ENCODE data around the gene USH2A. TPM values are rescaled to one million over a fixed set of nuclear protein-coding genes. Genes with fewer than 3 reads are reported as not detected.

USH2A gene
- total RNA-seq, 2 experiments from 2014 or later = not detected

DNA sequence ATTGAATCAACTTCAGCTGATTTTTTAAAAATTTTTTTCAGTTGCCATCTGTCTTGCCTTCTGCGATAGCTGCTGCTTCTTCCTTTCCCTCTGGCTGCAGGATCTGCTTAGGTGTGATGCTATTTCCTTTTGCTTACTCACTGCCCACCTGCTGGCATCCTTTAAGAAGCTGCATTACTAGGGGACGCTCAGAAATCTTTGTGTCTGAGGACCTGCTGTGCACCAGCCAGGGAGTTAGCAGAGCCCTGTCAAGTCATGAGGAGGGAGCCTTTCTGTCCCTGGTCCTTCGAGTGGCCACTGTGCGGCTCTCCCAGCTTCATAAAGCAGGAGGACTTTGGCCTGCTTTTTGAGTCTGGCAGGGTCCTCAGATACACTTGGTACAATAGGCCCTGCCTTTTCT, 327.8 kb downstream of the USH2A start:
- Mint-ChIP-seq H3K4me1 (no peaks in the 10 kb centered on the region), H3K4me3 (no peak overlapping the region), H3K27me3 (no peaks in the 10 kb centered on the region), H3K27ac (no peak overlapping the region), H3K9me3 (no peaks in the 10 kb centered on the region), H3K36me3 (ENCODE audit: low read depth) (no peaks in the 10 kb centered on the region)
- DNase-seq = no peak
- ChIA-PET CTCF (no interaction called here), POLR2A (no interaction called here)

DNA sequence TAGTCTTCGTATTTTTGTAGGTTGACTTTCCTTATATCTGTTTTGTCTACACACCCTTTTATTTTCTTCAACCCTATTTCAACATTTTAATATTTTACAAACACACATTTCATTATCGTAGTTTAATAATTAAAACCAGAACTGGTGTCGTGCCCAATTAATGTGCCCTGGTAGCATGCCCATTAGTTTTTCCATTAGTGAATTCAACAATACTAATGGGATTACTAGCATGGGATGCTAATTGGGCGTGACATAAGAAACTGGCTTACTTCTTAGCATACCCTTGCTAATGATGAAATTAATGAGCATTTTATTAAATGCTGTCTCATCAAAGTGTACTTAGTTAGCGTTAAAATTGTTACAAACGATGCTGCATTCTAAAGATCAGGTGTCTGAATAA, 332.7 kb downstream of the USH2A start:
- H3K4me3 Mint-ChIP-seq = no peak overlapping the region
- H3K9me3 Mint-ChIP-seq = no peaks in the 10 kb centered on the region
- H3K4me1 Mint-ChIP-seq = no peaks in the 10 kb centered on the region
- H3K36me3 Mint-ChIP-seq (ENCODE audit: low read depth) = no peaks in the 10 kb centered on the region
- no peak for DNase-seq
- ChIA-PET CTCF (no interaction called here), POLR2A (no interaction called here)
- no peaks in the 10 kb centered on the region for H3K27me3 Mint-ChIP-seq
- H3K27ac Mint-ChIP-seq = no peak overlapping the region

DNA sequence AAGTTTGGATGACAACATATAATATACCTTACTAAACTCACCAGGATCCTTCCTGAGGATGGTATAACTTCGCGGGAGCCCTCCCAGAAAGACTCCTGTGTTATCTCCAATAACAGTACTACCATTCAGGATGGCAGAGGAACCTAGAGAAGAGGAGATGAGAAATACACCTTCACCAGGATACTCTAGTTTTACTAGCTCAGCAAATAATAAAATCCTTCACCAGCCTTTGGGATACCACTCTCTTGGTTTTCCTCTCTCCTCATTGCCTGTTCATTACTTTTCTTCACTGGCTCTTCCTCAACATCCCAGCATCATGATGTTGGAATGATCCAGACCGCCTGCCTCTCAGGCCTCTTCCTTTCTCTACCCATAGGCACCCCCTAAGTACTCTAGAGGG, 336.6 kb downstream of the USH2A start:
- no peak for DNase-seq
- H3K27me3 Mint-ChIP-seq = no peaks in the 10 kb centered on the region
- H3K4me1 Mint-ChIP-seq = no peaks in the 10 kb centered on the region
- H3K9me3 Mint-ChIP-seq = peaks cover 3% of the 10 kb centered on the region
- CTCF ChIA-PET = no interaction called here
- H3K4me3 Mint-ChIP-seq = no peak overlapping the region
- POLR2A ChIA-PET = no interaction called here
- H3K36me3 Mint-ChIP-seq (ENCODE audit: low read depth) = no peaks in the 10 kb centered on the region
- no peak overlapping the region for H3K27ac Mint-ChIP-seq

DNA sequence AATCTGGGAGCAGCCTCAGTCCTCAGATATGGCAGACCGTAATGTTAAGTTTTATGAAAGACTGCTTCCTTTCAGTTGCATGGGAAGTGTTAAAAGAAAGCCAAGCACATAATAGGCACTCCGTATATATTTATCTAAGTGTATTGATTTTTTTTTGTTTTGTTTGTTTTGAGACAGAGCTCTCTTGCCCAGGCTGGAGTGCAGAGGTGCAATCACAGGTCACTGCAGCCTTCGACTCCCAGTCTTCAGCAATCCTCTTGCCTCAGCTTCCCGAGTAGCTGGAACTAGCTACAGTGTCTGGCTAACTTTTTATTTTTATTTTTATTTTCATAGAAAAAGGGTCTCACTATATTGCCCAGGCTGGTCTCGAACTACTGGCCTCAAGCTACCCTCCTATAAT, 341.8 kb downstream of the USH2A start:
- no peak overlapping the region for H3K4me3 Mint-ChIP-seq
- ChIA-PET CTCF (no interaction called here), POLR2A (no interaction called here)
- H3K4me1 Mint-ChIP-seq = no peaks in the 10 kb centered on the region
- H3K27ac Mint-ChIP-seq = no peak overlapping the region
- DNase-seq = no peak
- H3K36me3 Mint-ChIP-seq (ENCODE audit: low read depth) = no peaks in the 10 kb centered on the region
- H3K9me3 Mint-ChIP-seq = peaks cover 3% of the 10 kb centered on the region
- no peaks in the 10 kb centered on the region for H3K27me3 Mint-ChIP-seq

DNA sequence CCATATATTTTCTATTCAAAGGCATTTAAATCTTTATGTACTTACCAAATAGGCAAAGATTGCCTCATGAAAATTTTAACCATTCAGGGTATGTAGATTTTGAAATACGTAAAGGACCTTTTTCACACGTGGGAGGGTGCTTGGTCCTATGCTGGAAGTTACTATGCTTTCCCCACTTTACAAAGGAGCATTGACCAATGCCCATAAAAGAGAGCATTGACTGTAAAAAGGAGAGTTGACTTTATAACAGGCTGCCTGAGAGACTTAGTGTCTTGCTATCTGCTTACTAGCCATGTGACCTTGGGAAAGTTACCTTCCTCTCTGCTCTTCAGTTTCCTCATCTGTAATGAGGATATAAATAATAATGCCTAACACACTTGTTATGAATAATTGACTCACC, 346.5 kb downstream of the USH2A start:
- no peaks in the 10 kb centered on the region for H3K4me1 Mint-ChIP-seq
- CTCF ChIA-PET = no interaction called here

DNA sequence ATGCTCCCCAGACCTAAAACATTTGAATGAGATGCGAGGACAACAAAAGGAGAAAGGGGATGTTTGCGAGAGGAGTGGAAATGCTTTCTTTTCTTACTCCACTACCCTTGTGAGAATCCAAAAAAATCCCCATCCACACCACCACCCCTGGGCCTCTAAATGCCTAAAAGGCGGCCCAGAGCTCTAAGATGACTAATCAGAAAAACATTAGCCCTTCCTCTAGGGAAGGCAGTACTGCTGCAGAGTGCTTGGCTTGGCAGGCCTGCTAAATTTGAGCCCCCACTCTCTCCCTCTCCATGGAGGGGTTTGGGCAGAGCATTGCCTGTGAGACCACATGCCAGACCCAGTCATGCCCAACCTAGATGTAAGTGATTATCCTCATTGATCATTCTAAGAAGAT, 347.9 kb downstream of the USH2A start:
- no peak for DNase-seq
- POLR2A ChIA-PET = no interaction called here
- Mint-ChIP-seq H3K27me3 (no peaks in the 10 kb centered on the region), H3K9me3 (no peaks in the 10 kb centered on the region), H3K36me3 (ENCODE audit: low read depth) (no peaks in the 10 kb centered on the region), H3K4me1 (no peaks in the 10 kb centered on the region), H3K27ac (no peak overlapping the region), H3K4me3 (no peak overlapping the region)
- CTCF ChIA-PET = no interaction called here

More for the DNA sequence above, 346.5 kb downstream of the USH2A start:
- Mint-ChIP-seq H3K27ac (no peak overlapping the region), H3K9me3 (no peaks in the 10 kb centered on the region), H3K4me3 (no peak overlapping the region), H3K36me3 (ENCODE audit: low read depth) (no peaks in the 10 kb centered on the region), H3K27me3 (no peaks in the 10 kb centered on the region)
- DNase-seq = no peak
- POLR2A ChIA-PET = no interaction called here

DNA sequence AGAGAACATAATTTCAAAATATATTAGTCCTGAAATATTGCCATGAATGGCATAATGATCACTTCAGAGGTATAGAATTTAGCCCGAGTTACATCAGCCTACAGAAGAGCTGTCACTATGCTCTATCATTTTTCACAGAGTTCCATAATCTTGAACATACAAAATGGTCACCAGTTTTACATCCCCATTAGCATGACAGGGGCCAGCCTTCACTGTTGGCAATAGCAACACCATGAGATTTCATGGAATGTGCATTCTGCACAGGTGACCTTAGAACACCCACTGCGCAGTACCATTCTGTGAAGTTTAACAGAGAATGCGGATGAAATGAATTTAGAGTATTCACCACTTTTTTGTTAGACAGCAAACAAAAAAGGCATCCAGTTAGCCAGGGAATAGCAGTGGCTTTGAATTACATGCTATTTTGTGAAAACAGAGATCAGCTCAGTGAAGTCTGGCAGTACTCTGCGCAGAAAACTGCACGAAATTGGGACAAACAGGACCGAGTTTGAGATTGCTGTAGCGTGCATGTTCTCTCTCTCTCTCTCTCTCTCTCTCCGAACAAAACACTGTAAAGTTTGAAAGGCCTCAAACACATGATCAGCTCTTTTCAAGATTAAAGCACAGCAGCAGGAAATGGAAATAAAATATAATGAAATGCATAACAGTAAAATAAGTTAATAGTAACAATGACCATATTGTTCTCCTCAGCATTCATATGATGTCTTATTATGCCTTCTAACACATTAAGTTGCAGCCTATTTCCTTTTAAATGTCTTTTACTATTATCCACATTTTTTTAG, 349.3 kb downstream of the USH2A start:
- H3K36me3 Mint-ChIP-seq (ENCODE audit: low read depth) = no peaks in the 10 kb centered on the region
- no peaks in the 10 kb centered on the region for H3K4me1 Mint-ChIP-seq
- no peak for DNase-seq
- H3K27me3 Mint-ChIP-seq = no peaks in the 10 kb centered on the region
- CTCF ChIA-PET = no interaction called here
- POLR2A ChIA-PET = no interaction called here
- no peaks in the 10 kb centered on the region for H3K9me3 Mint-ChIP-seq
- H3K27ac Mint-ChIP-seq = no peak overlapping the region
- no peak overlapping the region for H3K4me3 Mint-ChIP-seq

DNA sequence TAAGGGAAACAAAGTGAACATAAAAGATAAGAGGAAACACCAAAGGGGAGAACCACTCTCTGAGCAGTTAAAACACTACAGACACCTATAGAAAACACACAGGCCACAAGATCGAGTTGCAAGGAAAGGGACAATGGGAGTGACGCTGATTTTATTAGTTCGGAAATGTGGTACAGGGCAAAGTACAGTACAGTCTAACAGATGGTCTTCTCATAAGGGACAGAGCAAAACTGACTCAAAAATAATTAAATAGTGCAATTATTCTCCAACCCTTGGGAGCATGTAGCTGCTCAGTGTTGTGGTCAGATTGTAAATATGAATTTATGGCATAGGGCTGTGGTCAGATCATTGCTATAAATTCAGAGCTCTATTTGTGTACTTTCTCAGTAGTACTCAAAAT, 352.0 kb downstream of the USH2A start:
- POLR2A ChIA-PET = no interaction called here
- Mint-ChIP-seq H3K36me3 (ENCODE audit: low read depth) (no peaks in the 10 kb centered on the region), H3K27ac (no peak overlapping the region), H3K27me3 (no peaks in the 10 kb centered on the region), H3K4me1 (no peaks in the 10 kb centered on the region), H3K9me3 (no peaks in the 10 kb centered on the region), H3K4me3 (no peak overlapping the region)
- CTCF ChIA-PET = interaction anchor here (0.6 kb wide), 1 partner anchor 638 kb away, joined by 3 read pairs; no protein-coding TSS in a partner anchor
- DNase-seq = no peak

DNA sequence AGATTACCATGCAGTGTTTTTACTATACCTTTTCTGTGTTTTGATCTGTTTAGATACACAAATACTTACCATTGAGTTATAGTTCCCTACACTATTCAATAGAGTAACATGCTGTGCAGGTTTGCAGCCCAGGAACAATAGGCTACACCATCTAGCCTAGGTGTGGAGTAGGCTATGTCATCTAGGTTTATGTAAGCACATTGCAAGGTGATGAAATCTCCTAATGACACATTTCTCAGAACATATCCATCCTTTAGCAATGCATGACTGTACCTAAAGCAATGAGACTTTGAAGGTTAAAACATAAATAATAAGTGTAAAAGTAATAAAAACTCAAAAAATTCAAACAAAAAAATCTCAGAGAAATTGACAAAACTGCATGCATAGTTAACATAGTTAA, 358.6 kb downstream of the USH2A start:
- ChIA-PET POLR2A (no interaction called here), CTCF (no interaction called here)
- Mint-ChIP-seq H3K4me1 (no peaks in the 10 kb centered on the region), H3K9me3 (no peaks in the 10 kb centered on the region), H3K36me3 (ENCODE audit: low read depth) (no peaks in the 10 kb centered on the region), H3K27ac (no peak overlapping the region), H3K4me3 (no peak overlapping the region), H3K27me3 (no peaks in the 10 kb centered on the region)
- no peak for DNase-seq

DNA sequence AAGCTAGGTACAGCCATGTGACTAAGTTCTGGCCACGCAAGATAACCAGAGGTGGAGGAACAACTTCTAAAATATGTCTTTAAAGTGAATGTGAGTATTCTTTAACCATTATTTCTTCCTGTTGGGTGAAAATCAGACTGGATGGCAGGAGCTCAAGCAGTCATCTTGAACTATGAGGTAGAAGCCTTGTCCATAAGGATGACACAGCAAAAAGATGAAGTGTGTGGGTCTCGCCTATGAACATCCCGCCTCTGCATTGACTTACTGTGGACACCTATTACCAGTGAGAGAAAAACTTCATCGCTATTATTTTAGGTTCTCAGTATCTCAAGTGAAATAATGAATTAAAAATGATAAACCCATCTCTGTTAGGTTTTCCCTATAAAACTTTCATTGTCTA, 365.3 kb downstream of the USH2A start:
- ChIA-PET POLR2A (no interaction called here), CTCF (interaction anchor here (0.6 to 0.7 kb wide), 2 partner anchors 40 to 992 kb away, joined by 3 to 4 read pairs; no protein-coding TSS in a partner anchor)
- Mint-ChIP-seq H3K4me1 (no peaks in the 10 kb centered on the region), H3K36me3 (ENCODE audit: low read depth) (no peaks in the 10 kb centered on the region), H3K4me3 (no peak overlapping the region), H3K27ac (no peak overlapping the region), H3K9me3 (no peaks in the 10 kb centered on the region), H3K27me3 (no peaks in the 10 kb centered on the region)
- DNase-seq = no peak

DNA sequence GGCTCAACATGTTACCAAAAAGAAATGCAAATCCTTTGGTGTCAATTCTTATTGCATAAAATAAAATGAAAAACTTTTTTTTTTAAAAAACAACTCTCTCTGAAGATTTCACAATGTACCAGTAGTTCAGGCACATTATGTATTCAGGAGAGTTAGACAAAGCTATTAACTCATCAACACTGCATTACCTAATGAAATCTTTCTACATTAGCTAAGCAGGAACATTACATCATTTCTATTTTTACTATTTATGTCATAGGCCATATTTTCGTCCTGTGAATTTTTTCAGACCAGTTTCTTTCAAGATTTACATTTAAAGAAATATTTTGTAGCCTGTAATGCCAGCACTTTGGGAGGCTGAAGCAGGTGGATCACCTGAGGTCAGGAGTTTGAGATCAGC, 366.2 kb downstream of the USH2A start:
- H3K27me3 Mint-ChIP-seq = no peaks in the 10 kb centered on the region
- H3K9me3 Mint-ChIP-seq = no peaks in the 10 kb centered on the region
- H3K4me1 Mint-ChIP-seq = no peaks in the 10 kb centered on the region
- no peak for DNase-seq
- no peak overlapping the region for H3K27ac Mint-ChIP-seq
- H3K36me3 Mint-ChIP-seq (ENCODE audit: low read depth) = no peaks in the 10 kb centered on the region
- ChIA-PET POLR2A (no interaction called here), CTCF (no interaction called here)
- no peak overlapping the region for H3K4me3 Mint-ChIP-seq

DNA sequence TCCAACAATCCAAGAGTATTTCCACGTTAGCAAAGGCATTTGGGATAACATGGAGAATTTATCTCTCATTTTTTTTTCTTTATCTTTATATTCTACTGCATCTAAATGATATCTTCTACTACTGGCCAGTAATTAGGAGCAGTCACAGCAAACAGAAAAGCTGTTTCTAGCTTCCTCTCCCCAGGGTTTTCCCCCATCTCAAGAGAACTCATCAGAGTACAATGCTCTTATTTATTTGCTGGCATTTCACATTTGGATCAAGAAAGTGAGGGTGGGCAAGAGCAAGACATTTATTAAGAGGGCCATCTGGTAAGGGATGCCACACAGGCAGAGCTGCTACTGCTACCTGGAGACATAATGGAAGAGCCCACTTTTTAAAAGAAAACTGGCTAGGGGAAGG, 368.2 kb downstream of the USH2A start:
- no peak for DNase-seq
- H3K36me3 Mint-ChIP-seq (ENCODE audit: low read depth) = no peaks in the 10 kb centered on the region
- H3K27ac Mint-ChIP-seq = no peak overlapping the region
- no peaks in the 10 kb centered on the region for H3K27me3 Mint-ChIP-seq
- no peak overlapping the region for H3K4me3 Mint-ChIP-seq
- CTCF ChIA-PET = no interaction called here
- no peaks in the 10 kb centered on the region for H3K9me3 Mint-ChIP-seq
- POLR2A ChIA-PET = no interaction called here
- H3K4me1 Mint-ChIP-seq = no peaks in the 10 kb centered on the region

DNA sequence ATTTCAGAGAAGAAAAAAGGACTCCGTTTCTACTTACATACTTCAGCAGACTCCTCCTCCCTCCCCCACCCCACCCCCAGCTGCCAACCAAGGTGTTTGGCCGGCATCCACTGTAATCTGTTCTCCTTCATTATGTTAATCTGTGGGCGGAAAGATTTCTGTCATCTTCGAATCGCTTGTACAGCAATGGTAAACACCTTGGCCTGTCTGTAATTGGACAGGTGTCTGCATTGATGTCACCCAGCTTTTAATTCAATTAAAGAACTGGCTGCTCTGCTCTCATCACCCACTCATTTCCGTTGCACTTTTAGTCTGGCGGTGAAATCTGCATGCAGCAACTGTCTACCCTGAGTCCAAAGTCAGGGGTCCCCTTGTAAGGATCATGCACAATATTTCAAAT, 368.6 kb downstream of the USH2A start:
- Mint-ChIP-seq H3K36me3 (ENCODE audit: low read depth) (no peaks in the 10 kb centered on the region), H3K27ac (no peak overlapping the region), H3K9me3 (no peaks in the 10 kb centered on the region), H3K27me3 (no peaks in the 10 kb centered on the region), H3K4me3 (no peak overlapping the region), H3K4me1 (no peaks in the 10 kb centered on the region)
- DNase-seq = no peak
- CTCF ChIA-PET = no interaction called here
- POLR2A ChIA-PET = no interaction called here

DNA sequence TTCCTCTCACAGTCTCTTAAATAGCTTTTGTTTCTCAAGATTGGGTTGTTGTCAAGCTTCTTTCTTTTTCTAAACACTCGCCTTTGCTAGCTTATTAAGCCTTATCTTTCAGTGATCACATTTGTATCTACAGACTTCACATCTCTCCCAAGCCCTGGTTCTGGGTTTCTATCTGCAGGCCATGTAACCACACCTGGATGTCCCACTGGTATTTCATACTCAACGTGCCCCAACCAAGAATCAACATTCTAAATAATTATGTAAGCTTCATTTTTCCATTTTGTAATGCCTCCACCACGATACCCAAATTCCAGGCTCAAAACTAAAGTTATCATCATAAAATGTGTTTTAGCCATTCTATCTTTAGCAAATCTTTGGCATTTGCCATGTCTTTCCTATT, 372.2 kb downstream of the USH2A start:
- Mint-ChIP-seq H3K27me3 (no peaks in the 10 kb centered on the region), H3K9me3 (no peaks in the 10 kb centered on the region), H3K4me1 (no peaks in the 10 kb centered on the region), H3K27ac (no peak overlapping the region), H3K36me3 (ENCODE audit: low read depth) (no peaks in the 10 kb centered on the region), H3K4me3 (no peak overlapping the region)
- CTCF ChIA-PET = no interaction called here
- POLR2A ChIA-PET = no interaction called here
- DNase-seq = no peak

All from activated CD4-positive, alpha-beta T cell treated with anti-CD3 and anti-CD28 coated beads, Interleukin-2, amount 10 ng/mL, durations not matched to agents 7 days and 5 days (primary cell).